ENCODE measurements around the gene ATP8B3. TPM values are rescaled to one million over a fixed set of nuclear protein-coding genes. Genes with fewer than 3 reads are reported as not detected.
A peak's percentile ranks its signal among the peaks of the same experiment; 100 is the strongest.

ATP8B3 gene
- total and polyA plus RNA-seq, 9 of the 15 experiments (the other 6 are each of a cell fraction or from before 2014, with no cell fraction given): 1.2 to 12.3 (median 3.8) TPM

- no peak for TF ChIP-seq MTF1 (CRISPR knock-in tag; IDR thresholded peaks at IDR 0.05; ENCODE audit: borderline replicate concordance)
- TF ChIP-seq CUX1 (CRISPR knock-in tag; IDR thresholded peaks at IDR 0.05): no peak
- peak; percentile 95 for TF ChIP-seq NCOR1 (IDR thresholded peaks at IDR 0.05)
- no peak for TF ChIP-seq HCFC1 (IDR thresholded peaks at IDR 0.05; ENCODE audit: low read depth, low read length)
- no peak for TF ChIP-seq SREBF2 (CRISPR knock-in tag; IDR thresholded peaks at IDR 0.05)
- TF ChIP-seq ELF4 (CRISPR knock-in tag; IDR thresholded peaks at IDR 0.05): no peak
- TF ChIP-seq ZNF24 (IDR thresholded peaks at IDR 0.05): no peak
- TF ChIP-seq GATAD2A (IDR thresholded peaks at IDR 0.05): peak; percentile 59
- TF ChIP-seq POLR3A (IDR thresholded peaks at IDR 0.05; ENCODE audit: borderline replicate concordance, extremely low read depth, insufficient read depth, insufficient read length): no peak
- TF ChIP-seq E2F3 (CRISPR knock-in tag; IDR thresholded peaks at IDR 0.05): no peak
- TF ChIP-seq ZBTB5 (IDR thresholded peaks at IDR 0.05): no peak
- no peak for TF ChIP-seq SNRNP70 (optimal IDR thresholded peaks at IDR 0.05; ENCODE audit: low read depth, low read length)
- no peak for TF ChIP-seq ZC3H11A (IDR thresholded peaks at IDR 0.05; ENCODE audit: low read depth, low read length)
- TF ChIP-seq MXD1 (CRISPR knock-in tag; IDR thresholded peaks at IDR 0.05; ENCODE audit: borderline replicate concordance, poor library complexity, severe bottlenecking): no peak
- TF ChIP-seq ZNF311 (CRISPR knock-in tag; IDR thresholded peaks at IDR 0.05): no peak
- TF ChIP-seq TARDBP (IDR thresholded peaks at IDR 0.05): no peak; the same call in 1 of the 2 replicates
- no peak for TF ChIP-seq ZNF239 (CRISPR knock-in tag; IDR thresholded peaks at IDR 0.05)
- TF ChIP-seq TAF7 (tag; IDR thresholded peaks at IDR 0.05): no peak
- no peak for TF ChIP-seq NKRF (IDR thresholded peaks at IDR 0.05; ENCODE audit: borderline replicate concordance)
- no peak for TF ChIP-seq TEAD1 (CRISPR knock-in tag; IDR thresholded peaks at IDR 0.05)
These were observed 24.6 kb upstream of the ATP8B3 start (continued) for GRCh38 chr19:1836458-1837221.
